SK-N-SH (cell line): Measurements from ENCODE around the gene EXOC6.

ENCODE experiments used
- CTCF ChIP-seq: fragments of 200-600 bp; sonication (generic); IDR thresholded peaks from 2 replicates; pipeline ENCODE4 v1.6.1; 2017; ENCODE audit warnings: antibody characterized with exemption, mild to moderate bottlenecking, moderate library complexity
- NRF1 ChIP-seq: IDR thresholded peaks from 2 replicates; pipeline ENCODE4 v1.6.1; 2012; ENCODE audit warnings: low read depth, mild to moderate bottlenecking, low read length
- POLR2AphosphoS5 ChIP-seq: IDR thresholded peaks from 2 replicates; pipeline ENCODE4 v1.6.1; 2012; ENCODE audit warnings: low read depth, low read length
- SIN3A ChIP-seq: IDR thresholded peaks from 2 replicates; pipeline ENCODE4 v1.6.1; 2012; ENCODE audit warnings: low read depth, mild to moderate bottlenecking, low read length, moderate library complexity, borderline replicate concordance

- TF ChIP-seq CTCF (0 out of 2 replicates have a peak, but pooled peaks have one; percentile 9), SIN3A (no peak), POLR2AphosphoS5 (peak; percentile 68), NRF1 (no peak)
These were observed at the start of gene EXOC6 for GRCh38 chr10:92848441-92849233.
